K562 (cell line): ENCODE results near the gene IL36RN. TPM values are rescaled to one million over a fixed set of nuclear protein-coding genes. Genes with fewer than 3 reads are reported as not detected.

Source experiments
- ATAC-seq: fragments of 200-7000 bp; cut with Tn5 transposase; 3 replicates; pipeline ENCODE4 v1.9.1; 2020; ENCODE audit warnings: moderate library complexity
- Bru-seq: library from RNA; stranded (reverse); fragments of 400-500 nt; gene quantifications from one replicate; lab custom pipeline; 2021; lab: Mats Ljungman, UMichigan
- BruChase-seq, 2 experiments: library from RNA; stranded (reverse); fragments of 400-500 nt; gene quantifications; one replicate each; lab custom pipeline; 2021; lab: Mats Ljungman, UMichigan
- BruUV-seq: library from RNA; stranded (reverse); fragments of 400-500 nt; replicated peaks from 2 replicates; lab custom pipeline; 2021; lab: Mats Ljungman, UMichigan
- CTCF ChIA-PET: fragments of 300-600 bp; formaldehyde crosslinking; extraction: SDS; loops from one replicate; lab custom pipeline; 2021; ENCODE audit warnings: low intra/inter-chr PET ratio; lab: Yijun Ruan, JAX
- POLR2A ChIA-PET: fragments of 300-600, 350-650 bp; sonication (Branson Sonifier 250); formaldehyde crosslinking; extraction: SDS; loops from one replicate; lab custom pipeline; 2021; ENCODE audit warnings: antibody characterized with exemption, inconsistent platforms; lab: Yijun Ruan, JAX
- DNase-seq, 4 experiments: peaks; one replicate each; pipeline versions ENCODE4 v3.0.0 to v3.0.0-alpha.2; 2011 to 2018; ENCODE audit warnings: low spot score in 3 of 4, mixed read lengths in 3 of 4; ENCODE audit errors: extremely low read depth in 1 of 4
- FAIRE-seq: peaks from 2 replicates; lab custom pipeline; 2011; peaks lifted over from hg19 to GRCh38; lab: Jason Lieb, UNC
- H2AFZ ChIP-seq: 2 replicates; pipeline ENCODE4 v1.6.0; 2011; ENCODE audit warnings: low read depth, low read length, control low read depth, inconsistent platforms
- H3K27ac ChIP-seq: fragments of 200-600 bp; 3 replicates; pipeline ENCODE4 v1.8.0; 2011; ENCODE audit warnings: low read depth, mild to moderate bottlenecking, control low read depth, inconsistent platforms, low read length, moderate library complexity, mixed read lengths; ENCODE audit errors: extremely low read depth
- H3K27me3 ChIP-seq, 2 experiments: fragments of 300-600 bp in 1 of 2; 2 replicates in 1 of 2; 3 replicates in 1 of 2; pipeline versions ENCODE4 v1.6.0 to v1.8.0; 2011; ENCODE audit warnings: inconsistent platforms in 2 of 2, low read length in 2 of 2, mild to moderate bottlenecking in 1 of 2, mixed read lengths in 1 of 2, moderate library complexity in 1 of 2; ENCODE audit not compliant: control insufficient read depth in 2 of 2, insufficient read depth in 2 of 2
- H3K36me3 ChIP-seq: fragments of 300-600 bp; 3 replicates; pipeline ENCODE4 v1.8.0; 2011; ENCODE audit warnings: mild to moderate bottlenecking, low read length, inconsistent platforms; ENCODE audit not compliant: control insufficient read depth, insufficient read depth
- H3K4me1 ChIP-seq, 2 experiments: fragments of 200-600 bp in 1 of 2; replicated peaks in 1 of 2; 2 replicates in 1 of 2; 3 replicates in 1 of 2; pipeline versions ENCODE4 v1.5.1 to v1.8.0; 2011; ENCODE audit warnings: inconsistent platforms in 2 of 2, low read length in 2 of 2, mild to moderate bottlenecking in 1 of 2, mixed read lengths in 1 of 2, moderate library complexity in 1 of 2; ENCODE audit not compliant: control insufficient read depth in 2 of 2, insufficient read depth in 2 of 2
- H3K4me2 ChIP-seq: 2 replicates; pipeline ENCODE4 v1.6.1; 2011; ENCODE audit warnings: low read length, control low read depth, inconsistent platforms, mixed read lengths; ENCODE audit not compliant: insufficient read depth
- H3K4me3 ChIP-seq: fragments of 200-600 bp; sonication (generic), shearing (Covaris generic); 2 replicates; pipeline ENCODE4 v1.5.1; 2016; ENCODE audit warnings: control low read depth, inconsistent platforms
- H3K79me2 ChIP-seq: fragments of 200-600 bp; 3 replicates; pipeline ENCODE4 v1.8.0; 2011; ENCODE audit warnings: low read length, inconsistent platforms; ENCODE audit not compliant: control insufficient read depth, insufficient read depth
- H3K9ac ChIP-seq, 2 experiments: 2 replicates each; pipeline versions ENCODE4 v1.6.0 to v1.6.1; 2011; ENCODE audit warnings: low read depth in 2 of 2, low read length in 2 of 2, control low read depth in 1 of 2, inconsistent platforms in 1 of 2, mild to moderate bottlenecking in 1 of 2, mixed read lengths in 1 of 2; ENCODE audit not compliant: insufficient read depth in 1 of 2
- H3K9me1 ChIP-seq: one replicate; pipeline ENCODE4 v1.6.0; 2011; ENCODE audit warnings: inconsistent platforms, mild to moderate bottlenecking, low read length, moderate library complexity; ENCODE audit not compliant: control insufficient read depth, insufficient read depth
- H3K9me3 ChIP-seq: replicated peaks from 2 replicates; pipeline ENCODE4 v1.5.1; 2011; ENCODE audit warnings: low read depth, low read length, inconsistent platforms; ENCODE audit not compliant: control insufficient read depth, insufficient read depth
- H4K20me1 ChIP-seq: replicated peaks from 2 replicates; pipeline ENCODE4 v1.6.1; 2011; ENCODE audit warnings: low read length, inconsistent platforms, mixed read lengths; ENCODE audit not compliant: control insufficient read depth, insufficient read depth
- ETV1 ChIP-seq: fragments of 450-650 bp; conservative IDR thresholded peaks from 2 replicates; pipeline ENCODE4 v1.6.1; 2016; ENCODE audit warnings: missing genetic modification characterization, control low read depth, low read depth, missing compliant biosample characterization
- GABPA ChIP-seq: fragments of 200-800 bp; sonication (Bioruptor generic); conservative IDR thresholded peaks from 2 replicates; pipeline ENCODE4 v1.6.1; 2016; ENCODE audit warnings: low read depth, missing genetic modification characterization, missing compliant biosample characterization
- HNRNPUL1 ChIP-seq: fragments of 200-400 bp; formaldehyde crosslinking; IDR thresholded peaks from 2 replicates; pipeline ENCODE4 v1.6.1; 2017; ENCODE audit warnings: low read length
- KLF16 ChIP-seq: IDR thresholded peaks from 2 replicates; pipeline ENCODE4 v1.6.1; 2016; ENCODE audit warnings: antibody characterized with exemption
- NFYB ChIP-seq: IDR thresholded peaks from 2 replicates; pipeline ENCODE4 v1.6.1; 2011; ENCODE audit warnings: mild to moderate bottlenecking, moderate library complexity; ENCODE audit not compliant: insufficient read length; ENCODE audit errors: extremely low read depth
- SRF ChIP-seq, 2 experiments: fragments of 250-450, 450-650 bp in 1 of 2; sonication (Bioruptor Pico) in 1 of 2; sonication (generic) in 1 of 2; formaldehyde crosslinking; IDR thresholded peaks; 2 replicates each; pipeline versions ENCODE4 v1.5.0 to v1.5.1; 2020 to 2022; ENCODE audit warnings: mild to moderate bottlenecking in 1 of 2, missing genetic modification reagents in 1 of 2
- WGBS: fragments of 100-300 bp; shearing (Covaris generic); methylation state at CpG from one replicate; pipeline ENCODE4 v1.1.6; 2016; ENCODE audit warnings: low coverage, mixed read lengths; ENCODE audit not compliant: insufficient coverage; ENCODE audit errors: missing lambda C conversion rate; 5-methylcytosine and 5-hydroxymethylcytosine counted together
- in situ Hi-C: fragments of 300-500 bp; cut with MboI; formaldehyde crosslinking; loops from 4 replicates; pipeline ENCODE4 v1.15.0; 2018; ENCODE audit warnings: inconsistent platforms, mixed read lengths
- intact Hi-C: fragments of 100-400 bp; cut with micrococcal nuclease; formaldehyde crosslinking; loops from 2 replicates; pipeline ENCODE4 v1.14.2; 2022
- long read RNA-seq, 3 experiments: library from polyadenylated mRNA in 2 of 3; library from RNA in 1 of 3; unstranded in 2 of 3; stranded (forward) in 1 of 3; transcript quantifications; one replicate each; pipeline ENCODE4 v2.0.0, GENCODE V29; 2019 to 2022
- polyA minus RNA-seq, 3 experiments: library from RNA; depleted of rRNA, polyadenylated mRNA; stranded (reverse); fragments of >200 nt; gene quantifications; 2 replicates each; pipeline ENCODE4 v1.2.3, GENCODE V29; 2011
- polyA plus RNA-seq, 8 experiments: library from polyadenylated mRNA; depleted of rRNA in 4 of 8; stranded (reverse) in 5 of 8; unstranded in 3 of 8; fragments of >200 nt; fragmentation: Nextera tagmentation in 2 of 8; fragmentation: Illumina TruSeq in 1 of 8; extraction: Ambion mirVana in 2 of 8; extraction: Trizol in 1 of 8; gene quantifications; 2 replicates each; pipeline versions ENCODE4 v1.2.1 to v1.2.3, GENCODE V29; 2011 to 2014; ENCODE audit warnings: inconsistent platforms in 1 of 8, missing spikeins in 1 of 8
- total RNA-seq, 7 experiments: library from RNA; depleted of rRNA in 6 of 7; stranded (reverse); fragments of >200 nt in 6 of 7; fragmentation: Illumina TruSeq in 2 of 7; extraction: Trizol in 2 of 7; gene quantifications; 2 replicates each; pipeline versions ENCODE4 v1.2.1 to v1.2.3, GENCODE V29; 2011 to 2021; ENCODE audit warnings: low replicate concordance in 1 of 7
- TF ChIP-seq, protein P1 (sequence below), 3 experiments: IDR thresholded peaks in 2 of 3; conservative IDR thresholded peaks in 1 of 3; 2 replicates each; pipeline ENCODE4 v1.5.1; 2011 to 2012; ENCODE audit warnings: low read length in 3 of 3, mild to moderate bottlenecking in 3 of 3, control low read depth in 2 of 3, improper control_type of control experiment in 1 of 3, inconsistent platforms in 1 of 3, low read depth in 1 of 3, mixed read lengths in 1 of 3, moderate library complexity in 1 of 3; ENCODE audit not compliant: insufficient read depth in 2 of 3

Gene IL36RN
- not detected in 2 replicates for total RNA-seq (2011; cell fraction: chromatin; rRNA removed; ENCODE audit: low replicate concordance)
- not detected in 2 replicates for total RNA-seq (2011; cell fraction: nucleolus; rRNA removed)
- not detected in 2 replicates for total RNA-seq (2011; cell fraction: nucleoplasm; rRNA removed)
- total RNA-seq (2014; rRNA removed) (not detected in 2 replicates), total RNA-seq (2014; rRNA removed; fragmentation: Illumina TruSeq; extraction: Trizol) (not detected in 2 replicates), total RNA-seq (2015; rRNA removed; fragmentation: Illumina TruSeq; extraction: Trizol) (not detected in 2 replicates), total RNA-seq (2021) (not detected in 2 replicates), polyA plus RNA-seq (2011; rRNA removed) (not detected in 2 replicates), polyA plus RNA-seq (2014; fragmentation: Illumina TruSeq; extraction: Trizol) (not detected in 2 replicates), polyA plus RNA-seq (2014; fragmentation: Nextera tagmentation; extraction: Ambion mirVana) (not detected), polyA plus RNA-seq (2014; rRNA removed) (not detected in 2 replicates), polyA minus RNA-seq (2011; rRNA and poly(A)+ RNA removed) (not detected in 2 replicates), Bru-seq, nascent RNA (not detected), BruChase-seq, experiment 1, labeled RNA remaining after a 2-hour chase (not detected), BruChase-seq, experiment 2, labeled RNA remaining after a 6-hour chase (not detected)
- polyA plus RNA-seq (2011; cell fraction: cytosol; rRNA removed): not detected in 2 replicates
- polyA plus RNA-seq (2011; cell fraction: nucleus; rRNA removed): not detected in 2 replicates
- not detected in 2 replicates for polyA plus RNA-seq (2012)
- not detected in 2 replicates for polyA minus RNA-seq (2011; cell fraction: cytosol; rRNA and poly(A)+ RNA removed)
- not detected in 2 replicates for polyA minus RNA-seq (2011; cell fraction: nucleus; rRNA and poly(A)+ RNA removed)
- long read RNA-seq, experiment 1: 0 reads
- long read RNA-seq, experiment 2: 0 reads
- long read RNA-seq, experiment 3: 0 reads

DNA sequence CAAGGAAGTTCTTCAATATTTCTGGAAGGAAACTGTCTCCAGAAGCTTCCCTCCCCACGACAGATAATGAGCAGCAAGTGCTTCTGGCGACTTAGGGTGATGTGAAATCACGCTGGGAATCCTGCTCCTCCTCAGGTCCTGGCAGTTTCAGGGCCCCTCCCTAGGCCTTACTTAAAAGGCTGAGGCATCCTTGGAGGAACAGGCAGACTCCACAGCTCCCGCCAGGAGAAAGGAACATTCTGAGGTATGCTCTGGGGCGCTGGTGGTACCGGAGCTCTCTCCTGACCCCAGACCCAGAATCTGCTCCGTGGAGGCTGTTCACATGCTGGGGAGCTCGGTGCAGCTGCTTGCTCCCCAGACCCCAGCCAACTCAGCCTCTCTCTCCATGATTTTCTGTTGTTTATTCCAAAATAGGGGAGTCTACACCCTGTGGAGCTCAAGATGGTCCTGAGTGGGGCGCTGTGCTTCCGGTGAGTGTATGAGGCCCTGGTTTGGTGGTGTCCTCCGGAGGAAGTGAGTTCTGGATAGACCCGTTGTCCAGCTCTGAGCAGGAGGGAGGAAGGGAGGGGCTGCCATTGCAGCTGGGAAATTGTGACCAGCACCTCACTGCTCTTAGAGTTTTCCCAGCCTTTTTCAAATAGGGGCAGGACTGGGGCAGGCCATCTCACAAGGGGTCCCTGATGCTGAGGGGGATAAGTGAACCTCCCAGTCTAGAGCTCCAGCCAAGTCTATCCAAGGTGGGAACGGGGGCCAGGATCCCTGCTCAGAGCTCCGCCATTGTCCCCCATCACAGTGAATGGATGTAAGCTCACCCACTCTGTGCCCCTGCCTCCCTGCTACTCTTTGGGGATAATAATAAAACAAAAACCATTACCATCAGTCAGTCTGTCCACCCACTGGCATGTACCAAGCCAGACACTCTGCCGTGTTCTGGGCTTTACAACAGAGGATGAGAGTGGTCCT, at the start of gene IL36RN:
TSS of gene IL36RN (plus strand) at position 201 of the 963 bp plus-strand sequence. CDS start at position 442, 241 bp downstream.
- Histone ChIP-seq H3K4me3 (no peak within 1 kb of the TSS), H3K4me1 (no peaks in the 10 kb centered on the region), H3K9me3 (no peaks in the 10 kb centered on the region), H3K36me3 (no peaks in the 10 kb centered on the region), H2AFZ (peak within 1 kb of the TSS; percentile 28; the same call in 1 of the 2 replicates), H3K79me2 (no peaks in the 10 kb centered on the region), H3K27ac (no peak within 1 kb of the TSS), H4K20me1 (no peaks in the 10 kb centered on the region), H3K9ac (no peak within 1 kb of the TSS), H3K27me3 (peaks cover 0 to 17% of the 10 kb centered on the region in 2 experiments; a peak in 3 of 5 replicates), H3K4me2 (peak within 1 kb of the TSS; percentile 3; the same call in 1 of the 2 replicates), H3K9me1 (no peaks in the 10 kb centered on the region)
- DNase-seq (peak in 1 of 4 experiments; percentile 14), ATAC-seq (peak; percentile 86), FAIRE-seq (no peak)
- no TSS peak for BruUV-seq
- intact Hi-C loops (no loop called here), in situ Hi-C loops (no loop called here)
- 2% methylated on average over 15 of the region's 15 CpGs for WGBS
- POLR2A ChIA-PET: interaction anchor here (0.5 to 1.9 kb wide), 8 partner anchors 9 to 1141 kb away, joined by 3 to 6 read pairs (median 4); partner anchors contain the start of gene IL1F10
- CTCF ChIA-PET: no interaction called here
- TF ChIP-seq KLF16 (no peak), ETV1 (tag) (peak; percentile 32; the same call in 1 of the 2 replicates), SRF (CRISPR knock-in tag; IDR thresholded peaks at IDR 0.05) (0 out of 4 replicates have a peak, but pooled peaks of 1 of the 2 experiments have one; percentile 36), NFYB (no peak), GABPA (tag) (peak; percentile 55), HNRNPUL1 (no peak)
- TF ChIP-seq, protein P1, sequence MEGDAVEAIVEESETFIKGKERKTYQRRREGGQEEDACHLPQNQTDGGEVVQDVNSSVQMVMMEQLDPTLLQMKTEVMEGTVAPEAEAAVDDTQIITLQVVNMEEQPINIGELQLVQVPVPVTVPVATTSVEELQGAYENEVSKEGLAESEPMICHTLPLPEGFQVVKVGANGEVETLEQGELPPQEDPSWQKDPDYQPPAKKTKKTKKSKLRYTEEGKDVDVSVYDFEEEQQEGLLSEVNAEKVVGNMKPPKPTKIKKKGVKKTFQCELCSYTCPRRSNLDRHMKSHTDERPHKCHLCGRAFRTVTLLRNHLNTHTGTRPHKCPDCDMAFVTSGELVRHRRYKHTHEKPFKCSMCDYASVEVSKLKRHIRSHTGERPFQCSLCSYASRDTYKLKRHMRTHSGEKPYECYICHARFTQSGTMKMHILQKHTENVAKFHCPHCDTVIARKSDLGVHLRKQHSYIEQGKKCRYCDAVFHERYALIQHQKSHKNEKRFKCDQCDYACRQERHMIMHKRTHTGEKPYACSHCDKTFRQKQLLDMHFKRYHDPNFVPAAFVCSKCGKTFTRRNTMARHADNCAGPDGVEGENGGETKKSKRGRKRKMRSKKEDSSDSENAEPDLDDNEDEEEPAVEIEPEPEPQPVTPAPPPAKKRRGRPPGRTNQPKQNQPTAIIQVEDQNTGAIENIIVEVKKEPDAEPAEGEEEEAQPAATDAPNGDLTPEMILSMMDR (IDR thresholded peaks at IDR 0.05 in 2 of 3, conservative IDR thresholded peaks at IDR 0.05 in 1 of 3; ENCODE audit: insufficient read depth in 2 of 3, low read depth in 1 of 3, low read length in 3 of 3): peak in 2 of 3 experiments; percentile 12 to 16; a peak in 1 of 6 replicates
